ENCODE results near the gene DHRS1. TPM values are rescaled to one million over a fixed set of nuclear protein-coding genes. Genes with fewer than 3 reads are reported as not detected.

The DHRS1 gene
- total and polyA plus RNA-seq, 2 experiments from 2014 or later: 15.0 to 15.4 TPM

- TF ChIP-seq ZNF462 (CRISPR knock-in tag; IDR thresholded peaks at IDR 0.05) (no peak), REST (IDR thresholded peaks at IDR 0.05; ENCODE audit: unreplicated experiment) (no peak), STAT1 (IDR thresholded peaks at IDR 0.05; ENCODE audit: unreplicated experiment) (no peak), CREB1 (CRISPR knock-in tag; IDR thresholded peaks at IDR 0.05; ENCODE audit: low read depth) (no peak)
These were observed 12.6 kb downstream of the DHRS1 start (continued) for GRCh38 chr14:24286996-24287395.

- Histone ChIP-seq H2AFZ (no peak overlapping the region), H3K27ac (ENCODE audit: low read depth) (no peak overlapping the region), H3K9me2 (ENCODE audit: insufficient read depth) (no peaks in the 10 kb centered on the region), H3K79me2 (replicated peaks; ENCODE audit: insufficient read depth) (no peaks in the 10 kb centered on the region), H3F3A (replicated peaks; ENCODE audit: low read depth) (no peaks in the 10 kb centered on the region), H3K4me1 (ENCODE audit: insufficient read depth) (no peaks in the 10 kb centered on the region), H3K27me3 (ENCODE audit: insufficient read depth) (no peaks in the 10 kb centered on the region), H3K4me2 (no peak overlapping the region), H3K36me3 (ENCODE audit: insufficient read depth) (no peaks in the 10 kb centered on the region), H3K4me3 (no peak overlapping the region), H4K20me1 (replicated peaks; ENCODE audit: insufficient read depth) (no peaks in the 10 kb centered on the region; the same call in 1 of the 2 replicates)
- Mint-ChIP-seq H3K27me3 (ENCODE audit: insufficient read depth, low read depth, poor library complexity) (peaks cover 14% of the 10 kb centered on the region), H3K4me3 (no peak overlapping the region), H3K36me3 (ENCODE audit: low read depth) (no peaks in the 10 kb centered on the region; the same call in 1 of the 3 replicates), H3K4me1 (no peaks in the 10 kb centered on the region; the same call in 2 of the 3 replicates), H3K9me3 (no peaks in the 10 kb centered on the region), H3K27ac (no peak overlapping the region)
- ATAC-seq: no peak
- DNase-seq (ENCODE audit: low spot score): no peak
- TF ChIP-seq EZH2 (IDR thresholded peaks at IDR 0.05; ENCODE audit: low read depth, unreplicated experiment) (no peak), ETS1 (IDR thresholded peaks at IDR 0.05) (no peak), EZH2phosphoT487 (IDR thresholded peaks at IDR 0.05; ENCODE audit: unreplicated experiment) (no peak), STAT1 (IDR thresholded peaks at IDR 0.05; ENCODE audit: unreplicated experiment) (no peak)
These were observed 14.2 kb downstream of the DHRS1 start for GRCh38 chr14:24285351-24285750.

All from GM23338 (cell line).